Jurkat, Clone E6-1 (cell line): ENCODE data around the gene IL5. TPM values are rescaled to one million over a fixed set of nuclear protein-coding genes. Genes with fewer than 3 reads are reported as not detected.
"Not testable (repeated sequence)": the region's sequence is repeated elsewhere in the genome, so short reads cannot be mapped to it uniquely, and the experiment has no call there.

Experiments
- DNase-seq: peaks from one replicate; pipeline ENCODE4 v3.0.0-alpha.2; 2011; ENCODE audit warnings: low read depth, low spot score
- H3K4me3 ChIP-seq: 2 replicates; pipeline ENCODE4 v1.5.1; 2011; ENCODE audit warnings: mild to moderate bottlenecking, low read length, control low read depth, moderate library complexity
- polyA plus RNA-seq: library from polyadenylated mRNA; unstranded; fragments of >200 nt; gene quantifications from one replicate; pipeline ENCODE4 v1.2.1, GENCODE V29; 2012; ENCODE audit warnings: missing spikeins; ENCODE audit not compliant: insufficient read length, insufficient read depth

Gene IL5
- not detected for polyA plus RNA-seq

DNA sequence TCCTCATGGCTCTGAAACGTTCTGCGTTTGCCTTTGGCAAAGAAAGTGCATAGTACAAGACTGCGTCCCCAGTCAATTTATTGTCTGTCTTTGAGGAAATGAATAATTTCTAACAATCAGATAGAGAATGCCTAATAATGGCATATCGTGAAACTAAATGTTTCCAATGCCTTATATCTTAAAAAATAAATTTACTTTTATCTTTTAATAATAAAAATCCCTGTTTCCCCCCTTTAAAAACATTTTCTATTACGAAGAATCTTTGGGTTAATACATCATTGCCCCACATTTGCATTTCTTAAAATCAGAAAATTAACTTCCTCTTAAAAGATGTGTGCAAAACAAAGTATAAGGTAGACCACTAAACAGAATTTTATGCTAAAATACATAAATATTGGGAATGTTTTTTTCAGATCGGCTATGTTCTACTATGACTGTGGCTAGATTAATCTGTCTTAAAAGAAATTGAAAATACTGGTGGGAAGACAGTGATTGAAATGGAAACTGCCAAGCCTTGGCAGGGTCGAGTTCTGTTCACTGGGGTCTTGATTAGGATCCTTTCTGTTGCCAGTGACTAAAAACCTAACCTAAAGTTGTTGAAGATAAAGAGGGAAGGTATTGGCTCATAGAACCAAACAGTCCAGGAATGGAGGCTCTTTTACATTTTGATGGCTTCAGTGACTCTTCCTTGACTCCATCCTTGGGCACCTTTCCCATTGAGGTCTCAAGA is at the start of gene IL5:
TSS of gene IL5 (minus strand) at position 51 of the 730 bp plus-strand sequence. CDS start at position 7, 44 bp downstream.
- H3K4me3 ChIP-seq: no peak within 1 kb of the TSS
- no peak for DNase-seq

DNA sequence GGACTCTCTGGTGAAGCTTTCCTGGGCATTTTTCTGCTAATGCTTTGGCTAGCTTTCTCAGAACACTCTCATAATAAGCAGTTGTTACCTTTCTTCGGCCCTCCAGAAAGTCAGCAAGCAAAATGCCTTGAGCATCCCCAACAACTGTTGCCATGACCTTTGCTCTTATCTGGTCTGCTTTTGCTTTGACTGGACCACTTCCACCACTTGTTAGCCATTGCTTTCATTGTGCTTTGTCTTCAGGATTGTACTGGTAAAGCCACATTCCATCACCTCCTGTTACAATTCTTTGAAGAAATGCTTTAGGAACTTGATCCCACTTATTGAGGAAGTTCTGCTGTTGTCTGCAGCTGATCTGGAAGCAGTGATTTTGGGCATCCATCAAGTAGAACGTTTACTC is 49.2 kb upstream of the IL5 start:
- H3K4me3 ChIP-seq: no peak overlapping the region
- no peak for DNase-seq

DNA sequence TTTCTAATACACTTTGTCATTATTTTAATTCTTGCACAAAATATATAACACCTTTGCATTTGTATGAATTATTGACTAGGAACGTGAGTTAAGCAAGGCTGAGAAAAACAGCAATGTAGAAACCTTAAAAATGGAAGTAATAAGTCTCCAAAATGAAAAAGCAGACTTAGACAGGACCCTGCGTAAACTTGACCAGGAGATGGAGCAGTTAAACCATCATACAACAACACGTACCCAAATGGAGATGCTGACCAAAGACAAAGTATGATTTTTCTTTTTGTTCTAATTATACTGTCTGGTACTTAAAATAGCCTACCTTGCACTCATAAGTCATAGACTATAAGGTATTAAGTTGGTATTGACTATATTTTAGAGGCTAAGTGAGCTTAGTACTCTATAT is 47.8 kb upstream of the IL5 start:
- DNase-seq: peak; percentile 14
- H3K4me3 ChIP-seq: no peak overlapping the region

- DNase-seq: no peak
- no peak overlapping the region for H3K4me3 ChIP-seq
Observed at GRCh38 chr5:132589467-132589866, 46.1 kb upstream of the IL5 start.

DNA sequence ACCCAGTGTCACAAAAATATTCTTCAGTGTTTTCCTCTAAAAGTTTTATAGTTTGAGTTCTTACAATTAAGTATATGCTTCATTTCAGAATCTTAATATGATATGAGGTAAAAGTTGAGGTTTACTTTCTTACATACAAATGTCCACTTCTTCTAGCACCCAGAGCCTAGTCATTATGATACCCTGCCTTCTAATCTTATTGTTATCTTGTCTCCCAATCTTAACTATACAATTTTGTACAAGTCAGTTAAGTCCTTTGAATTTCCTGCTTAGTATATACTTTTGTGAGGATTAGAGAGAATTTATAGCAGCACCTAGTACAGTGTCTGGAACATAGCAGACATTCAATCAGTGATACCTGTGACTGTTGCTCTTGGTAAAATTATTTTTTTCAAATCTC is 42.7 kb upstream of the IL5 start:
- DNase-seq: no peak
- no peak overlapping the region for H3K4me3 ChIP-seq

- H3K4me3 ChIP-seq, DNase-seq: not testable (repeated sequence)
Observed at GRCh38 chr5:132584560-132584959, 41.2 kb upstream of the IL5 start.

DNA sequence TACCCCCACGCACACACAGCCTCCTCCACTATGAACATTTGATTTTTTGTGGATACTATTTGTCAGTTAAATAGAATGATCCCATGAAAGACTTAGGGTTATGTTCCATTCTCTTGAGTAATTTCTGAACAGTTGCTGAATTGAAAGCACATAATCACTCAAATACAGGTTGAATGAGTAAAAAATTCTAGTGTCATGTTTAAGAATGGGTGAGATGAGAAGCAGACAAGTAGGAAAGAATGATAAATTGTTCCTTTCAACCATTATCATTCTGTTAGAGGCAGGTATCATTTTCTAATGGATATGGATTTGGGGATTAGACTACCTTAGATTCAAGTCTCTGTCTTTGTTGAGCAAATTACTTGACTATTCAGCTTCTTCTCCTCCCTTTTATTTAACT is 32.8 kb upstream of the IL5 start:
- no peak overlapping the region for H3K4me3 ChIP-seq
- no peak for DNase-seq

GRCh38 chr5:132566657-132567056 is 23.3 kb upstream of the IL5 start:
- no peak for DNase-seq
- no peak overlapping the region for H3K4me3 ChIP-seq

- not testable (repeated sequence) for DNase-seq, H3K4me3 ChIP-seq
Observed at GRCh38 chr5:132564555-132564954, 21.2 kb upstream of the IL5 start.

DNA sequence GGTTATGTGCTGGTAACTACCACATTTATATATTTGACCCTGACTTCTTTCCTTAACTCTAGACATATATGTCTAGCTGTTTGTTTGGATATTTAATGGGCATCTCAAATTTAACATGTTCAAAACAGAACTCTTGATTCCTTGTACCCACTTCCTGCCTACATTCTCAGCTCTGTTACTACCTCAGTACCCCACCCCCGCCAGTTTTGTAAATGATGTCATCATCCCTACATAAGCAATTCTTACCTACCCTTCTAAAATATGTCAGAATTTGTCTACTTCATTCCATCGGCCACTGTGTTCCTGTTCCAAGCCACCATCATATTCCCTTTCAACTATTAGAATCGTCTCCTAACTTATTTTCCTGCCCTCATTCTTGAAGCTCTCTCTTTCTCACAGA is 18.3 kb upstream of the IL5 start:
- DNase-seq: peak; percentile 60
- H3K4me3 ChIP-seq: no peak overlapping the region

- DNase-seq: no peak
- H3K4me3 ChIP-seq: no peak overlapping the region
Observed at GRCh38 chr5:132559383-132560060, 16.2 kb upstream of the IL5 start.

- peak overlapping the region; percentile 87 for H3K4me3 ChIP-seq
- DNase-seq: peak; percentile 26
Observed at GRCh38 chr5:132557478-132558172, 14.3 kb upstream of the IL5 start.

DNA sequence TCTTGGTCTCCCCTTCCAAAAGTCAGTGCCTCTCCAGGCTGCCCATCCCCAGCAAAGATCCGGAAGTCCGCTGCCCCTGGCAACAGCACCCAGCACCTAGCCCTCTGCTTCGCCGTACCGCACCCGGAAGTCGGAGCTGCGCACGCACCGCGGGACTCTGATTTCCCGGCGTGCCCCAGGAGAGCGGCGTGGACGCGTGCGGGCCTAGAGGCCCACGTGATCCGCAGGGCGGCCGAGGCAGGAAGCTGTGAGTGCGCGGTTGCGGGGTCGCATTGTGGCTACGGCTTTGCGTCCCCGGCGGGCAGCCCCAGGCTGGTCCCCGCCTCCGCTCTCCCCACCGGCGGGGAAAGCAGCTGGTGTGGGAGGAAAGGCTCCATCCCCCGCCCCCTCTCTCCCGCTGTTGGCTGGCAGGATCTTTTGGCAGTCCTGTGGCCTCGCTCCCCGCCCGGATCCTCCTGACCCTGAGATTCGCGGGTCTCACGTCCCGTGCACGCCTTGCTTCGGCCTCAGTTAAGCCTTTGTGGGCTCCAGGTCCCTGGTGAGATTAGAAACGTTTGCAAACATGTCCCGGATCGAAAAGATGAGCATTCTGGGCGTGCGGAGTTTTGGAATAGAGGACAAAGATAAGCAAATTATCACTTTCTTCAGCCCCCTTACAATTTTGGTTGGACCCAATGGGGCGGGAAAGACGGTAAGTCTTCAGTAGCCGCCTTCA is 13.6 kb upstream of the IL5 start, which contains the start of gene RAD50:
TSS of gene RAD50 (plus strand) at position 215 of the 715 bp plus-strand sequence. CDS start at position 563, 348 bp downstream.
- peak within 1 kb of the TSS; percentile 87 for H3K4me3 ChIP-seq
- peak; percentile 87 for DNase-seq

GRCh38 chr5:132556153-132556762 is 12.9 kb upstream of the IL5 start:
- H3K4me3 ChIP-seq: peak overlapping the region; percentile 87
- no peak for DNase-seq

GRCh38 chr5:132549576-132549975 is 6.3 kb upstream of the IL5 start:
- no peak for DNase-seq
- no peak overlapping the region for H3K4me3 ChIP-seq

- DNase-seq, H3K4me3 ChIP-seq: not testable (repeated sequence)
Observed at GRCh38 chr5:132548834-132549233, 5.5 kb upstream of the IL5 start.

GRCh38 chr5:132547269-132547668 is 3.9 kb upstream of the IL5 start:
- no peak for DNase-seq
- H3K4me3 ChIP-seq: no peak overlapping the region

DNA sequence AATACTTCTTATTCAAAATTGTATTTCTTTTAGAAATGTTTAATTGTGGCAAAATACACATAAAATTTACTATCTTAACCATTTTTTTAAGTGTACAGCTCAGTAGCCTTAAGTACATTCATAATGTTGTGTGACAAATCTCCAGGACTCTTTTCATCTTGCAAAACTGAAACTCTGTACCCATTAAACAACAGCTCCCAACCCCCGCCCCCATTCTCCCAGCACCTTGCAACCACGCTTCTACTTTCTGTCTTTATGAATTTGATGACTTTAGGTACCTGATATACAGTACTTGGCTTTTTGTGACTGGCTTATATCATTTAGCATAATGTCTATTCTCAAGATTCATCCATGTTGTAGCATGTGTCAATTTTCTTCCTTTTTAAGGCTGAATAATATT is 2.8 kb upstream of the IL5 start:
- H3K4me3 ChIP-seq: no peak overlapping the region
- DNase-seq: no peak

- H3K4me3 ChIP-seq: no peak overlapping the region
- no peak for DNase-seq
Observed at GRCh38 chr5:132540764-132541163, 2.6 kb downstream of the IL5 start.
